Uterus (tissue), 2 donors: ENCODE results near the gene PSMB8.

Experiments used
- CTCF ChIP-seq, 4 experiments: fragments of 200-600 bp in 2 of 4; fragments of 450-650 bp in 2 of 4; sonication (generic) in 2 of 4; IDR thresholded peaks; one replicate each; pipeline ENCODE4 v1.5.1; 2016 to 2019; ENCODE audit warnings: antibody characterized with exemption in 4 of 4, mild to moderate bottlenecking in 2 of 4, moderate library complexity in 1 of 4
- POLR2A ChIP-seq, 2 donors: fragments of 450-650 bp; IDR thresholded peaks; one replicate each; pipeline ENCODE4 v1.6.1; 2016; ENCODE audit warnings: antibody characterized with exemption in 2 of 2, mild to moderate bottlenecking in 1 of 2, moderate library complexity in 1 of 2

GRCh38 chr6:32838114-32838958 is 5.5 kb downstream of the PSMB8 start, which contains the start of gene TAP2:
- TF ChIP-seq CTCF (IDR thresholded peaks at IDR 0.05): peak; percentile 95 to 99 (median 98)
- TF ChIP-seq POLR2A (IDR thresholded peaks at IDR 0.05): peak; percentile 68 to 73
